HL-60 (cell line): ENCODE data around the gene RBMX.
A peak's percentile ranks its signal among the peaks of the same experiment; 100 is the strongest.

Experiments used
- DNase-seq, 2 experiments: peaks; one replicate each; pipeline ENCODE4 v3.0.0-alpha.2; 2010 to 2020; ENCODE audit warnings: low read depth in 1 of 2, low spot score in 1 of 2
- H3K27ac ChIP-seq: fragments of 250-450 bp; sonication (Bioruptor Pico); replicated peaks from 2 replicates; pipeline ENCODE4 v1.5.1; 2020; ENCODE audit warnings: mild to moderate bottlenecking, moderate library complexity
- H3K27me3 ChIP-seq: fragments of 250-450 bp; sonication (Bioruptor Pico); 2 replicates; pipeline ENCODE4 v1.5.1; 2021; ENCODE audit warnings: mild to moderate bottlenecking, moderate library complexity; ENCODE audit not compliant: insufficient read depth, poor library complexity, severe bottlenecking
- H3K4me3 ChIP-seq: replicated peaks from 2 replicates; pipeline ENCODE4 v1.5.1; 2011; ENCODE audit warnings: mild to moderate bottlenecking, control low read depth, low read length; ENCODE audit not compliant: insufficient read depth
- CTCF ChIP-seq: IDR thresholded peaks from one replicate; pipeline ENCODE4 v1.5.1; 2011; ENCODE audit warnings: low read length, control low read depth, inconsistent platforms; ENCODE audit not compliant: insufficient read depth
- GABPA ChIP-seq: IDR thresholded peaks from 2 replicates; pipeline ENCODE4 v1.6.1; 2012; ENCODE audit warnings: low read depth
- POLR2AphosphoS5 ChIP-seq: IDR thresholded peaks from 2 replicates; pipeline ENCODE4 v1.6.1; 2012; ENCODE audit warnings: low read depth
- SPI1 ChIP-seq: IDR thresholded peaks from 2 replicates; pipeline ENCODE4 v1.6.1; 2012; ENCODE audit warnings: low read depth, mild to moderate bottlenecking, borderline replicate concordance
- TF ChIP-seq, protein P1 (sequence below): IDR thresholded peaks from 2 replicates; pipeline ENCODE4 v1.6.1; 2012; ENCODE audit warnings: low read depth; ENCODE audit not compliant: insufficient replicate concordance

RBMX gene

DNA sequence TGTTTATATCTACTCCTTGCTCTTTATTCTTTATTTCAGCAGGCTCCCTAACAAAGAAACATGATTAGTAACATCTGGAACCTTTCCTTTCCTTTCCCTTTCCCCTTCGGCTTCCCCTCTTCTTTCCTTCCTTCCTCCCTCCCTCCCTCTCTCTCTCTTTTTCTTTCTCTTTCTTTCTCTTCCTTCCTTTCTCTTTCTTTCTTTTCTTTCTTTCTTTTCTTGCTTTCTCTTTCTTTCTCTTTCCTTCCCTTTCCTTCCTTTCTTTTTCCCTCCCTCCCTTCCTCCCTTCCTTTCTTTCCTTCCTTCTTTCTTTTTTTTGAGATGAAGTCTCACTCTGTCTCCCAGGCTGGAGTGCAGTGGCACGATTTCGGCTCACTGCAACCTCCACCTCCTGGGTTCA is 30.7 kb upstream of the RBMX start:
- TF ChIP-seq SPI1 (no peak), CTCF (no peak), GABPA (no peak), POLR2AphosphoS5 (no peak)
- TF ChIP-seq, protein P1, sequence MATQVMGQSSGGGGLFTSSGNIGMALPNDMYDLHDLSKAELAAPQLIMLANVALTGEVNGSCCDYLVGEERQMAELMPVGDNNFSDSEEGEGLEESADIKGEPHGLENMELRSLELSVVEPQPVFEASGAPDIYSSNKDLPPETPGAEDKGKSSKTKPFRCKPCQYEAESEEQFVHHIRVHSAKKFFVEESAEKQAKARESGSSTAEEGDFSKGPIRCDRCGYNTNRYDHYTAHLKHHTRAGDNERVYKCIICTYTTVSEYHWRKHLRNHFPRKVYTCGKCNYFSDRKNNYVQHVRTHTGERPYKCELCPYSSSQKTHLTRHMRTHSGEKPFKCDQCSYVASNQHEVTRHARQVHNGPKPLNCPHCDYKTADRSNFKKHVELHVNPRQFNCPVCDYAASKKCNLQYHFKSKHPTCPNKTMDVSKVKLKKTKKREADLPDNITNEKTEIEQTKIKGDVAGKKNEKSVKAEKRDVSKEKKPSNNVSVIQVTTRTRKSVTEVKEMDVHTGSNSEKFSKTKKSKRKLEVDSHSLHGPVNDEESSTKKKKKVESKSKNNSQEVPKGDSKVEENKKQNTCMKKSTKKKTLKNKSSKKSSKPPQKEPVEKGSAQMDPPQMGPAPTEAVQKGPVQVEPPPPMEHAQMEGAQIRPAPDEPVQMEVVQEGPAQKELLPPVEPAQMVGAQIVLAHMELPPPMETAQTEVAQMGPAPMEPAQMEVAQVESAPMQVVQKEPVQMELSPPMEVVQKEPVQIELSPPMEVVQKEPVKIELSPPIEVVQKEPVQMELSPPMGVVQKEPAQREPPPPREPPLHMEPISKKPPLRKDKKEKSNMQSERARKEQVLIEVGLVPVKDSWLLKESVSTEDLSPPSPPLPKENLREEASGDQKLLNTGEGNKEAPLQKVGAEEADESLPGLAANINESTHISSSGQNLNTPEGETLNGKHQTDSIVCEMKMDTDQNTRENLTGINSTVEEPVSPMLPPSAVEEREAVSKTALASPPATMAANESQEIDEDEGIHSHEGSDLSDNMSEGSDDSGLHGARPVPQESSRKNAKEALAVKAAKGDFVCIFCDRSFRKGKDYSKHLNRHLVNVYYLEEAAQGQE = no peak

GRCh38 chrX:136910565-136911035 is 30.1 kb upstream of the RBMX start:
- DNase-seq = no peak
- H3K27ac ChIP-seq = no peak overlapping the region
- no peak overlapping the region for H3K4me3 ChIP-seq
- no peak for TF ChIP-seq CTCF
- TF ChIP-seq POLR2AphosphoS5 = no peak
- TF ChIP-seq, protein P1 = no peak
- no peak for TF ChIP-seq GABPA
- TF ChIP-seq SPI1 = no peak
- no peaks in the 10 kb centered on the region for H3K27me3 ChIP-seq

More for the DNA sequence above, 30.7 kb upstream of the RBMX start:
- no peak for DNase-seq
- no peak overlapping the region for H3K27ac ChIP-seq
- no peak overlapping the region for H3K4me3 ChIP-seq
- no peaks in the 10 kb centered on the region for H3K27me3 ChIP-seq

DNA sequence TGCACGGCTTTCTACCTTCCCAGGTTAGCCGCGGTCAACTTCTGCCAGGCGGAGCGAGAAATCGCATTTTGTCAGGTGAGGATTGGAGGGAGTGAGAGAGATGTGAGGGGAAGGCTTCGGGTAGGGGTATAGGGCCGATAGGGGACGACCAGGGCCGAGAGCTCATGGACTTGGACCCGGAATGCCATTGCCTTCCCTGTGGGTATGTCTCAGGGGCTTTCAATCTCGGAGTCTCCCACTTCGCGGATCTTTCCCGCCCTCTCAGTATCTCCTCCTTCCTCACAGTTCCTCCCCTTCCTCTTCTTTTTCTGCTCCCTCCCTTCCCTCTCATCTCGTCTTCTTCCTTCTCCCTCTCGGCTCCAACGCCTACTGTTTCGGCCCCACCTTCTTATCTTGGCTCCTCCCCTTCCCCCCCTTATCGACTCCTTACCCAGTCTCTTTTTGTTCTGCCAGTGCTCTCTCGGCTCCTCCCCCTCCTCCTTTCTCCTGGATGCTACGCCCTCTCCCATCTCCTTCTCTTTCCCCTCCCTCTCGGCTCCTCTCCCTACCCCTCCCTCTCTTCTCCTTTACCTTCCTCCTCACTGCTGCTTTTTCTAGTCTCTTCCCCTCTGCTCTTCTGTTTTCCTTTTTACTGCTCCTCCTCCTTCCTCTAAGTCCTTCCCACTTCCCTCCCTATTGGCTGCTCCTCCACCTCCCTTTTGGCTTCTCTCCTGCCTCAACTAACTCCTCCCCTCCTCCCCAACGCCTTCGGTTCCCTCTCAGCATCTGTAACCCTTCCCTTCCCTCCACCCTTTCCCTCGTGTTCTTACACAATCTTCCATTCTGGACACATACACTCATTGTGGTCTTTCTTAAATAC is 29.4 kb upstream of the RBMX start:
- peak overlapping the region; percentile 67 for H3K27ac ChIP-seq
- no peaks in the 10 kb centered on the region for H3K27me3 ChIP-seq
- TF ChIP-seq CTCF = no peak
- TF ChIP-seq SPI1 = peak; percentile 57
- H3K4me3 ChIP-seq = peak overlapping the region; percentile 64
- peak; percentile 81 to 84 for DNase-seq
